H54 (cell line): ENCODE data around the gene RCN2.
A peak's percentile ranks its signal among the peaks of the same experiment; 100 is the strongest.
"Not testable (repeated sequence)": the region's sequence is repeated elsewhere in the genome, so short reads cannot be mapped to it uniquely, and the experiment has no call there.

Source experiments
- DNase-seq: peaks from one replicate; pipeline ENCODE4 v3.0.0; 2011; ENCODE audit warnings: low spot score, mixed read lengths; ENCODE audit not compliant: insufficient read length
- FAIRE-seq: peaks from 3 replicates; lab custom pipeline; 2011; peaks lifted over from hg19 to GRCh38; lab: Jason Lieb, UNC
- POLR2A ChIP-seq: IDR thresholded peaks from 2 replicates; pipeline ENCODE4 v1.6.1; 2011; ENCODE audit warnings: low read depth, mild to moderate bottlenecking, low read length

Gene RCN2

DNA sequence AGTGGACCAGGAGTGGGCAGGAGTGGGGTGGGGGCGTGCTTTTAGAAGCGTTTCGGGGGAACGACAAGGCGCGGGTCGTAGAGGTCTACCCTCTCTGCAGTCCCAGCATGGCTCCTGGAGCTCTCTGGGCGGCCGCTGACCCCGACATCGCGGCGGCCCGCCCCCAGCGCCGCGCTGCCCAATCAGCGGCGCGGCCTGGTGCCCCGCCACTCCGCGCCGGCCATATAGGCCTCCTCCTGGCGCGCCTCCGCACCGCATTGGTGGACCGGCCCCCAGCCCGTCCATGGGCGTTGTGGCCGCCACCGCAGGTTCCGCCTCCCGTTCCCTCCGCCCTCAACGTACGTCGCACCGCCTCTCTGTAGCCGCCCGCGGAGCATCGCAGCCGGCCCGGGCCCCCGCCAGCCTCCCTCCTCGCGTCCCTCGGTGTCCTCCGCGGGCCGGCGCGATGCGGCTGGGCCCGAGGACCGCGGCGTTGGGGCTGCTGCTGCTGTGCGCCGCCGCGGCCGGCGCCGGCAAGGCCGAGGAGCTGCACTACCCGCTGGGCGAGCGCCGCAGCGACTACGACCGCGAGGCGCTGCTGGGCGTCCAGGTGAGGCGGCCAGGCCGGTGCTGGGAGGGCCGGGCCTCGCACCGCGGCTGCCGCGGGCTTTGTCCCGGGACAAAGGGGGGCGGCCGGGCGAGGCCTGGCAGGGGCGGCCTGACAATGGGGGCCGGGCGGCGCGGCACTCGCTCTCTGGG is at the start of gene RCN2:
Gene RCN2, plus strand, starts transcription at position 353 of the 738 bp plus-strand sequence. Its CDS starts 93 bp downstream, at position 446.
- TF ChIP-seq POLR2A = peak; percentile 76
- DNase-seq (peak; percentile 71), FAIRE-seq (no peak)

GRCh38 chr15:76885212-76885611 is 46.3 kb upstream of the RCN2 start:
- FAIRE-seq = no peak
- no peak for TF ChIP-seq POLR2A
- DNase-seq = no peak

DNA sequence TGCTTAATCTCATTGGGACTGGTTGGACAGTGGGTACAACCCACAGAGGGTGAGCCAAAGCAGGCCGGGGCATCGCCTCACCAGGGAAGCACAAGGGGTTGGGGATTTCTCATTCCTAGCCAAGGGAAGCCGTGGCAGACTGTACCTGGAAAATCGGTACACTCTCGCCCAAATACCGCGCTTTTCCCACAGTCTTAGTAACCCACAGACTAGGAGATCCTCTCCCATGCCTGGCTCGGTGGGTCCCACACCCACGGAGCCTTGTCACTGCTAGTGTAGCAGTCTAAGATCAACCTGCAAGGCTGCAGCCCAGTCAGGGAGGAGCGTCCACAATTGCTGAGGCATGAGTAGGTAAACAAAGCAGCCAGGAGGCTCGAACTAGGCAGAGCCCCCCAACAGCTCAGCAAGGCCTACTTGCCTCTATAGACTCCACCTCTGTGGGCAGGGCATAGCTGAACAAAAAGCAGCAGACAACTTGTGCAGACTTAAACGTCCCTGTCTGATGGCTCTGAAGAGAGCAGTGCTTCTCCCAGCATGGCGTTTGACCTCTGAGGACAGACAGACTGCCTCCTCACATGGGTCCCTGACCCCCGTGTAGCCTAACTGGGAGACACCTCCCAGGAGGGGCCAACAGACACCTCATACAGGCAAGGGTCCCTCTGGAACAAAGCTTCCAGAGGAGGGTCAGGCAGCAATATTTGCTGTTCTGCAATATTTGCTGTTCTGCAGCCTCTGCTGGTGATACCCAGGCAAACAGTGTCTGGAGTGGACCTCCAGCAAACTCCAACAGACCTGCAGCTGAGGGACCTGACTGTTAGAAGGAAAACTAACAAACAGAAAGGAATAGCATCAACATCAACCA is 44.0 kb upstream of the RCN2 start:
- not testable (repeated sequence) for FAIRE-seq

DNA sequence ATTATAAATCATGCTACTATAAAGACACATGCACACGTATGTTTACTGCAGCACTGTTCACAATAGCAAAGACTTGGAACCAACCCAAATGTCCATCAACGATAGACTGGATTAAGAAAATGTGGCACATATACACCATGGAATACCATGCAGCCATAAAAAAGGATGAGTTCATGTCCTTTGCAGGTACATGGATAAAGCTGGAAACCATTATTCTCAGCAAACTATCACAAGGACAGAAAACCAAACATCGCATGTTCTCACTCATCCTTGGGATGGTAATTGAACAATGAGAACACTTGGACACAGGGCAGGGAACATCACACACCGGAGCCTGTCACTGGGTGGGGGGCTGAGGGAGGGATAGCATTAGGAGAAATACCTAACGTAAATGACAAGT is 38.7 kb upstream of the RCN2 start:
- FAIRE-seq, DNase-seq: not testable (repeated sequence)

More for the DNA sequence above, 44.0 kb upstream of the RCN2 start:
- DNase-seq = not testable (repeated sequence)

- no peak for TF ChIP-seq POLR2A
- DNase-seq (no peak), FAIRE-seq (no peak)
Measured at GRCh38 chr15:76894174-76894573, 37.4 kb upstream of the RCN2 start.

- FAIRE-seq (no peak), DNase-seq (no peak)
- TF ChIP-seq POLR2A = no peak
Measured at GRCh38 chr15:76898102-76898501, 33.4 kb upstream of the RCN2 start.

GRCh38 chr15:76899176-76899930 is 32.2 kb upstream of the RCN2 start:
- FAIRE-seq = not testable (repeated sequence)

GRCh38 chr15:76899931-76900310 is 31.6 kb upstream of the RCN2 start:
- DNase-seq, FAIRE-seq: not testable (repeated sequence)

More at GRCh38 chr15:76899176-76899930, 32.2 kb upstream of the RCN2 start:
- not testable (repeated sequence) for DNase-seq

DNA sequence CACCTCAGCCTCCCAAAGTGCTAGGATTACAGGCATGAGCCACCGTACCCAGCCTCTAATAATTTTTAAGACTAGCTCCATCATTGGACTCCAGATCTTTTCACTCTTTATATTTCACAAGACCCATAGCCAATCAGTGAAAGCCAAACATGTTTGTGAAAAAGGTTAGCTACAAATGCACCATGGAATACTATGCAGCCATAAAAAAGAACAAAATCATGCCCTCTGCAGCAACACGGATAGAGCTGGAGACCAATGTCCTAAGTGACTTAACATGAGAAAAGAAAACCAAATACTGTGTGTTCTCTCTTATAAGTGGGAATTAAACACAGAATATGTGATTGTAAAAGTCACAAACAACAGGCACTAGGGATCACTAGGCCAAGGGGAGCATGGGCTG is 29.6 kb upstream of the RCN2 start:
- no peak for FAIRE-seq
- no peak for DNase-seq
- no peak for TF ChIP-seq POLR2A

GRCh38 chr15:76903251-76903681 is 28.3 kb upstream of the RCN2 start:
- DNase-seq = no peak
- no peak for FAIRE-seq
- no peak for TF ChIP-seq POLR2A

DNA sequence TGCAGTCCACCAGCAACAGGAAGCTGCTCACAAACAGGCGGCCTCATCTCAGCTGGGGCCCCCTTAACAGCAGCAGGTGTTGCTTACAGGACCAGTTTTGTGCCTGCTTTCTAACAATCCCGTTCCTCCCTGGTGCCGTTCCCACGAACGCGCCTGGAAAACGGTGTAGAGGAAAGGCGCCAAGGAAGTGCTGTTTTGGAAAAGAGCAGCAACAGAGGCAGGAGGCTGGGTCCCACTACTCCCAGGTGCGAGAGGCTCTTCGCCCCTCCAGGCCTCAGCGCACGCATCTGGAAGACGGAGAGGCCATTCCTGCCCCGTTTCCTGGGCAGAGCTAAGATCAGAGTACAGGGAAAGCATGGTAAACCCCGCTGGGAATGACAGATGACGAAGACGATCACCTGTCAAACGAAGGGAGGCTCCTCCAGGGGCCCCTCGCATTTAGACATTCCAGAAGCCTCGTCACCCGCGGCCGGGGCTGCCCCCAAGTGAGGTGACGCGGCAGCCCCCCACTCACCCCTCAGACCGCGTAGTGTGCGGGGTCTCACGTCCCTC is 27.0 kb upstream of the RCN2 start:
- peak; percentile 20 for DNase-seq
- FAIRE-seq = no peak
- no peak for TF ChIP-seq POLR2A

- FAIRE-seq (no peak), DNase-seq (peak; percentile 79)
- peak; percentile 47; the same call in 1 of the 2 replicates for TF ChIP-seq POLR2A
Measured at GRCh38 chr15:76905013-76905839, 26.3 kb upstream of the RCN2 start, which contains the start of gene SCAPER. Gene SCAPER (minus strand): TSS chr15:76905340. CDS start chr15:76883817, 21,523 bp downstream.

GRCh38 chr15:76905855-76906254 is 25.7 kb upstream of the RCN2 start:
- no peak for DNase-seq
- no peak for FAIRE-seq
- no peak for TF ChIP-seq POLR2A
